ENCODE results near the gene CAMSAP1. TPM values are rescaled to one million over a fixed set of nuclear protein-coding genes. Genes with fewer than 3 reads are reported as not detected.

The CAMSAP1 gene
- total RNA-seq, 1 donor, result 26.1 TPM

GRCh38 chr9:135775911-135776310, 131.4 kb downstream of the CAMSAP1 start:
- Histone ChIP-seq H3K4me1 (ENCODE audit: insufficient read depth, low read length) (no peaks in the 10 kb centered on the region), H3K4me2 (ENCODE audit: insufficient read depth, low read length) (no peak overlapping the region), H3K27me3 (ENCODE audit: insufficient read depth, low read length) (no peaks in the 10 kb centered on the region), H3K4me3 (ENCODE audit: insufficient read depth, low read length) (no peak overlapping the region), H3K79me2 (ENCODE audit: insufficient read depth, low read length) (no peaks in the 10 kb centered on the region), H3K27ac (ENCODE audit: low read depth, low read length) (no peak overlapping the region), H4K20me1 (ENCODE audit: insufficient read depth, low read length) (no peaks in the 10 kb centered on the region), H2AFZ (ENCODE audit: low read length) (no peak overlapping the region), H3K9me3 (ENCODE audit: low read depth, low read length) (no peaks in the 10 kb centered on the region), H3K36me3 (ENCODE audit: insufficient read depth, low read length) (no peaks in the 10 kb centered on the region)
- TF ChIP-seq CTCF (IDR thresholded peaks at IDR 0.05; ENCODE audit: extremely low read depth, low read depth, low read length), result no peak
- no peak for DNase-seq (ENCODE audit: insufficient read length, low spot score, missing footprints)

GRCh38 chr9:135774794-135775525, 132.4 kb downstream of the CAMSAP1 start:
- Histone ChIP-seq H3K27me3 (ENCODE audit: insufficient read depth, low read length) (no peaks in the 10 kb centered on the region), H3K4me3 (ENCODE audit: insufficient read depth, low read length) (no peak overlapping the region), H3K9me3 (ENCODE audit: low read depth, low read length) (no peaks in the 10 kb centered on the region), H3K4me1 (ENCODE audit: insufficient read depth, low read length) (no peaks in the 10 kb centered on the region), H4K20me1 (ENCODE audit: insufficient read depth, low read length) (no peaks in the 10 kb centered on the region), H3K27ac (ENCODE audit: low read depth, low read length) (no peak overlapping the region), H3K79me2 (ENCODE audit: insufficient read depth, low read length) (no peaks in the 10 kb centered on the region), H2AFZ (ENCODE audit: low read length) (no peak overlapping the region), H3K36me3 (ENCODE audit: insufficient read depth, low read length) (no peaks in the 10 kb centered on the region), H3K4me2 (ENCODE audit: insufficient read depth, low read length) (no peak overlapping the region)
- DNase-seq (ENCODE audit: insufficient read length, low spot score, missing footprints), result no peak
- TF ChIP-seq CTCF (IDR thresholded peaks at IDR 0.05; ENCODE audit: extremely low read depth, low read depth, low read length), result no peak

GRCh38 chr9:135774239-135774747, 133.1 kb downstream of the CAMSAP1 start:
- Histone ChIP-seq H3K9me3 (ENCODE audit: low read depth, low read length) (no peaks in the 10 kb centered on the region), H3K36me3 (ENCODE audit: insufficient read depth, low read length) (no peaks in the 10 kb centered on the region), H2AFZ (ENCODE audit: low read length) (no peak overlapping the region), H3K27ac (ENCODE audit: low read depth, low read length) (no peak overlapping the region), H3K4me3 (ENCODE audit: insufficient read depth, low read length) (no peak overlapping the region), H3K4me1 (ENCODE audit: insufficient read depth, low read length) (no peaks in the 10 kb centered on the region), H3K4me2 (ENCODE audit: insufficient read depth, low read length) (no peak overlapping the region), H3K27me3 (ENCODE audit: insufficient read depth, low read length) (no peaks in the 10 kb centered on the region), H4K20me1 (ENCODE audit: insufficient read depth, low read length) (no peaks in the 10 kb centered on the region), H3K79me2 (ENCODE audit: insufficient read depth, low read length) (no peaks in the 10 kb centered on the region)
- no peak for DNase-seq (ENCODE audit: insufficient read length, low spot score, missing footprints)
- no peak for TF ChIP-seq CTCF (IDR thresholded peaks at IDR 0.05; ENCODE audit: extremely low read depth, low read depth, low read length)

- H2AFZ ChIP-seq (ENCODE audit: low read length), result no peak overlapping the region
- no peak for TF ChIP-seq CTCF (IDR thresholded peaks at IDR 0.05; ENCODE audit: extremely low read depth, low read depth, low read length)
Measured at GRCh38 chr9:135773530-135774238, 133.7 kb downstream of the CAMSAP1 start.

More at GRCh38 chr9:135773530-135774238, 133.7 kb downstream of the CAMSAP1 start:
- H3K4me3 ChIP-seq (ENCODE audit: insufficient read depth, low read length), result no peak overlapping the region
- no peak overlapping the region for H3K27ac ChIP-seq (ENCODE audit: low read depth, low read length)
- no peaks in the 10 kb centered on the region for H3K79me2 ChIP-seq (ENCODE audit: insufficient read depth, low read length)
- no peak overlapping the region for H3K4me2 ChIP-seq (ENCODE audit: insufficient read depth, low read length)
- no peaks in the 10 kb centered on the region for H4K20me1 ChIP-seq (ENCODE audit: insufficient read depth, low read length)
- no peaks in the 10 kb centered on the region for H3K27me3 ChIP-seq (ENCODE audit: insufficient read depth, low read length)
- H3K9me3 ChIP-seq (ENCODE audit: low read depth, low read length), result no peaks in the 10 kb centered on the region
- no peak for DNase-seq (ENCODE audit: insufficient read length, low spot score, missing footprints)
- no peaks in the 10 kb centered on the region for H3K36me3 ChIP-seq (ENCODE audit: insufficient read depth, low read length)
- H3K4me1 ChIP-seq (ENCODE audit: insufficient read depth, low read length), result no peaks in the 10 kb centered on the region

Measured in osteoblast (primary cell).